Bronchial epithelial cell (primary cell): Measurements from ENCODE around the gene FYN. TPM values are rescaled to one million over a fixed set of nuclear protein-coding genes. Genes with fewer than 3 reads are reported as not detected.
A peak's percentile ranks its signal among the peaks of the same experiment; 100 is the strongest.

Source experiments
- DNase-seq: peaks from one replicate; pipeline ENCODE4 v3.0.0-alpha.2; 2010; ENCODE audit warnings: low read depth
- FAIRE-seq: peaks from 2 replicates; lab custom pipeline; 2011; peaks lifted over from hg19 to GRCh38; lab: Jason Lieb, UNC
- H3K27me3 ChIP-seq: 2 replicates; pipeline ENCODE4 v1.5.1; 2011; ENCODE audit warnings: low read length; ENCODE audit not compliant: control insufficient read depth, insufficient read depth
- H3K36me3 ChIP-seq: 2 replicates; pipeline ENCODE4 v1.5.1; 2011; ENCODE audit warnings: low read length; ENCODE audit not compliant: control insufficient read depth, insufficient read depth
- H3K4me3 ChIP-seq: 2 replicates; pipeline ENCODE4 v1.5.1; 2011; ENCODE audit warnings: mild to moderate bottlenecking, low read depth, low read length, control low read depth
- CTCF ChIP-seq: IDR thresholded peaks from 2 replicates; pipeline ENCODE4 v1.5.1; 2011; ENCODE audit warnings: mild to moderate bottlenecking, moderate library complexity, low read length, control low read depth, inconsistent platforms; ENCODE audit not compliant: insufficient read depth, severe bottlenecking
- total RNA-seq: library from RNA; depleted of rRNA; stranded (reverse); fragments of >200 nt; gene quantifications from 2 replicates; pipeline ENCODE4 v1.2.1, GENCODE V29; 2014

The FYN gene
- total RNA-seq, 1 donor from 2014 or later: 38.7 TPM

- Histone ChIP-seq H3K27me3 (no peaks in the 10 kb centered on the region), H3K4me3 (no peak overlapping the region), H3K36me3 (no peaks in the 10 kb centered on the region)
- DNase-seq (no peak), FAIRE-seq (no peak)
- TF ChIP-seq CTCF: no peak
Measured at GRCh38 chr6:111864138-111865048, 8.9 kb downstream of the FYN start.

DNA sequence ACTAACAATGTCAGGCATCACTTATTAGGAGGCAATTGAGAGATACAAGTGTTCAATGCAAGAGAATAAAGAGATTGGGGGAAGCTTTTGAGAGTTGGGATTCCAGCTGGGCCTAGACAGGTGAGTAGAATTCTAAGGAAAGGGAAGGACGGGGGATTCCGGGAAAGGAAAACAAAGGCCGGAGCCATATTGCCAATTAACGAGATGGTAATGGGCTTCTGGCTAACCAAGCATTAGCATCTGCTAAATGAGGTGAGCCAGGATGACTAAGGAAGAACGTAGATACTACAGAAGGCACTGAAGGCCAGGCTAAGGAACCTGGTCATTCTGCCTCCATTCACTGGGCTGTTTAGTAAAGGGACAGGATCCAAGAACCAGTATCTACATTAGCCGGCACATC is 10.5 kb downstream of the FYN start:
- Histone ChIP-seq H3K27me3 (no peaks in the 10 kb centered on the region), H3K4me3 (no peak overlapping the region), H3K36me3 (no peaks in the 10 kb centered on the region)
- TF ChIP-seq CTCF: no peak
- FAIRE-seq: no peak
- no peak for DNase-seq

DNA sequence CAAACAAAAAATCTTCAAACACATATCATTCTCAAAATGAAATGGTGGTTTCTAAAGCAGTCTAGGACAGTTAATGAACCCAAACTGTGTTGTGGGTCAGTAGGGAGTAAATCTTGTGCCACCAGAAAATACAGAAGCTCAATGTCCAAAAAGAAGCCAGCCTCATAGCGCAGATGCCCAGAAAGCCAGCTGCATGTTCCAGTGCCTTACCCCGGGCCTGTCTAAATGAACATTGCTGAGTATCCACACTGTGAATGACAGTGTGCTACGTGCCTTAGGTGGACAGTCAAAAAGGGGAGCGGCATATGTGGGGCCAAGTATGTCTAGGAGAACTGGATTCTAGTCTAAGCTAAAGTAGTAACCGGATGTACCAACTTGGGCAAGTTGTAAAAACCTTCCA is 10.9 kb downstream of the FYN start:
- TF ChIP-seq CTCF: no peak
- FAIRE-seq: peak; percentile 86

DNA sequence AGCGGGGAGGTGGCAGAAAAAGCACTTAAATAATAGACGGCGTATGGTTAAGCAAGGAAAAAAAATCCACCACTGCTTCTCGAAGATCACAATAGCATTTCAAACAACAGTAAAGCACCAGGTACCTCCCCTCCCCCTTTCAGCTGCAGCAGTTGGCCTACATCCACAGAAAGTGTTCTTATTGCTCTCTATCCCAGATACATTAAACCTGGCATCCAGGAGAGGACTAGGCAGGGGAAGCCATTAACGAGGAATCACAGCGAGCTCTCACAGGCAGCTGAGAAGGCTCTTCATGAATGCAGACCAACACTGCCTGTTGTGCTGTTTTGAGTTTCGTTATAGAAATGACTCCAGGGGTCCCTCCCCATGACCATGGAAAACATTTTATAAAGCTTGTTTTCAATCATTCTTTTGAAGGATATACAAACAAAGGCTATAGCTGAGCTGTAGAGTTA is 11.8 kb downstream of the FYN start:
- FAIRE-seq: no peak

More for the DNA sequence above, 10.9 kb downstream of the FYN start:
- H3K27me3 ChIP-seq: no peaks in the 10 kb centered on the region
- DNase-seq: no peak
- H3K36me3 ChIP-seq: no peaks in the 10 kb centered on the region
- no peak overlapping the region for H3K4me3 ChIP-seq

GRCh38 chr6:111858347-111858746 is 14.9 kb downstream of the FYN start:
- no peaks in the 10 kb centered on the region for H3K27me3 ChIP-seq
- DNase-seq: no peak
- H3K4me3 ChIP-seq: no peak overlapping the region
- no peak for TF ChIP-seq CTCF
- H3K36me3 ChIP-seq: no peaks in the 10 kb centered on the region
- FAIRE-seq: no peak

More for the DNA sequence above, 11.8 kb downstream of the FYN start:
- no peak overlapping the region for H3K4me3 ChIP-seq
- no peak for TF ChIP-seq CTCF
- H3K36me3 ChIP-seq: no peaks in the 10 kb centered on the region
- H3K27me3 ChIP-seq: no peaks in the 10 kb centered on the region
- DNase-seq: no peak
